HG03439 (cell line): Measurements from ENCODE around the gene BABAM1.
"Not testable (repeated sequence)": the region's sequence is repeated elsewhere in the genome, so short reads cannot be mapped to it uniquely, and the experiment has no call there.

Source experiments
- ATAC-seq: cut with Tn5 transposase; IDR thresholded peaks from one replicate; pipeline ENCODE4 v1.9.1; 2021; ENCODE audit warnings: mild to moderate bottlenecking, moderate library complexity; ENCODE audit not compliant: unreplicated experiment

BABAM1 gene

DNA sequence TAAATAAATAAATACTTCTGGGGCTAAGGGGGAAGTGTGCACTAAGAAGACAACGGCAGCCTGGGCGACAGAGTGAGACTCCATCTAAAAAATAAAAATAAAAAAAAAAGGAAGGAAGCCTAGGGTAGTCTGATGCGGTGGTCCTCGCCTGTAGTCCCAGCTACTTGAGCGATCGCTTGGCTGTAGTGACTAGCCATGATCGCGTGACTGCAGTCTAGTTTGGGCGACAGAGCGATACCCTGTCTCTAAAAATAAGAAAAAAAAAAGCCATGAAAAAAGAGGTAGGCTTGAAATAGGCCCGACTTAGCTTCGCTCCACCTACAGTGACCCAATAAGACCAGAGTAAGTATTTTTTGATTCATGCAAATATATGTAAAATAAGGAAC, 661 bp upstream of the BABAM1 start:
- no peak for ATAC-seq

DNA sequence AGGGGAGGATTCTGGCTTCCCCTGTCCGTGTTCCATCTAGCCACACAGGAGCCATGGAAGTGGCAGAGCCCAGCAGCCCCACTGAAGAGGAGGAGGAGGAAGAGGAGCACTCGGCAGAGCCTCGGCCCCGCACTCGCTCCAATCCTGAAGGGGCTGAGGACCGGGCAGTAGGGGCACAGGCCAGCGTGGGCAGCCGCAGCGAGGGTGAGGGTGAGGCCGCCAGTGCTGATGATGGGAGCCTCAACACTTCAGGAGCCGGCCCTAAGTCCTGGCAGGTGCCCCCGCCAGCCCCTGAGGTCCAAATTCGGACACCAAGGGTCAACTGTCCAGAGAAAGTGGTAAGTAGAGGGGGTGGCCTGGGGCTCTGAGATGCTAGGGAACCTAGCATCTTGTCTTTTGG, 1.5 kb downstream of the BABAM1 start:
- ATAC-seq = no peak

DNA sequence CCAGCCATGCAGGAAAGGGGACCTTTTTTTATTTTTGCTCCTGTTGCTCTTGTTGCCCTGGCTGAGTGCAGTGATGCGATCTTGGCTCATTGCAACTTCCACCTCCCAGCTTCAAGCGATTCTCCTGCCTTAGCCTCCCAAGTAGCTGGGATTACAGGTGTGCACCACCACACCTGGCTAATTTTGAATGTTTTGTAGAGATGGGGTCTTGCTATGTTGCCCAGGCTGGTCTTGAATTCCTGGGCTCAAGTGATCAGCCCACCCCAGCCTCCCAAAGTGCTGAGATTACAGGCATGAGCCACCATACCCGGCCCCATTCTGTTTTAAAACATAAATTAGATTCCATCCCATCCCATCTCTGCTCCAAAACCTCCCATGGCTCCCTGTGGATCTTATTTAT, 7.6 kb downstream of the BABAM1 start:
- not testable (repeated sequence) for ATAC-seq

DNA sequence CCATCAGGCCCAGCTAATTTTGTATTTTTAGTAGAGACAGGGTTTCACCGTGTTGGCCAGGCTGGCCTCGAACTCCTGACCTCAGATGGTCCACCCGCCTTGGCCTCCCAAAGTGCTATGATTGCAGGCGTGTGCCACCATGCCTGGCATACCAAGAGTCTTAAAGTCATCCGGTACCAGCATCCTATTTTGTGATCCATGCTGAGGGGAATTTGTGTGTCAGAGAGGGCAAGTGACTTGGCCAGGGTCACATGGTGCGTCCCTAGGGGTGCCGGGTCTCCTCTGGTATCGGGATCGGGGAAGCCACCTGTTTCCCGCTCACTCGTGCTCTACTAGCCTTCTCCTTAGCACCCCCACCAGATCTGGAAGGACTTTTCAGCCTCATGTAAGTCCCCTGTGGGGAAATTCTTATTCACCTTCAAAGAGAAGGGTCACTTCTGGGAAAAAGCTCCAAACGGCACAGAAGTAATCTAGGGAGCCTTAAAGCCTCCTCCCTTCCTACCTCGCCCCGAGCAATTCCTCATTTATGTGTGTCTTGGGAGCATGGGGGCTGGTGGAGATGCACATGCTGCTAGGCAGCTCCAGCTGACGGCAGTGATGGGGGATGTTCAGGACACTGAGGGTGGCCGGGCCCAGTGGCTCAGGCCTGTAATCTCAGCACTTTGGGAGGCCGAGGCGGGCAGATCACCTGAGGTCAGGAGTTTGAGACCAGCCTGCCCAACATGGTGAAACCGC, 8.4 kb downstream of the BABAM1 start:
- no peak for ATAC-seq

DNA sequence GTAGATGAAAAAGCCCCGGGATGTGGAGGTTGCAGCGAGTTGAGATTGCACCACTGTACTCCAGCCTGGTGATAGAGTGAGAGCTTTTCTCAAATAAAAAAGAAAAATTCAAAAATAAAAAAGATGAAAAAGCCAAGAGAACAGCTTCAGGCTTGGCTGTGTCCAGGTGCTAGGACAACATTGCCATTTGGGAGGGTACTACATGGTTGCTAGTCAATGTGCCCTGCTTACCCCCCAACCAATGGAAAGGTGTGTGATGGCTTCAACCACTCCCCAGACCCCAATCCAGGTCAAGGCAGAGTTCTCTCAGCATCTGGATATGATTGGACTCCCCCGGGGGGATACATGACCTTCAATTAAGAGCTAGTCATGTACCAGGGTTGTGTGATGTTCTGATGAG, 12.2 kb downstream of the BABAM1 start:
- no peak for ATAC-seq

DNA sequence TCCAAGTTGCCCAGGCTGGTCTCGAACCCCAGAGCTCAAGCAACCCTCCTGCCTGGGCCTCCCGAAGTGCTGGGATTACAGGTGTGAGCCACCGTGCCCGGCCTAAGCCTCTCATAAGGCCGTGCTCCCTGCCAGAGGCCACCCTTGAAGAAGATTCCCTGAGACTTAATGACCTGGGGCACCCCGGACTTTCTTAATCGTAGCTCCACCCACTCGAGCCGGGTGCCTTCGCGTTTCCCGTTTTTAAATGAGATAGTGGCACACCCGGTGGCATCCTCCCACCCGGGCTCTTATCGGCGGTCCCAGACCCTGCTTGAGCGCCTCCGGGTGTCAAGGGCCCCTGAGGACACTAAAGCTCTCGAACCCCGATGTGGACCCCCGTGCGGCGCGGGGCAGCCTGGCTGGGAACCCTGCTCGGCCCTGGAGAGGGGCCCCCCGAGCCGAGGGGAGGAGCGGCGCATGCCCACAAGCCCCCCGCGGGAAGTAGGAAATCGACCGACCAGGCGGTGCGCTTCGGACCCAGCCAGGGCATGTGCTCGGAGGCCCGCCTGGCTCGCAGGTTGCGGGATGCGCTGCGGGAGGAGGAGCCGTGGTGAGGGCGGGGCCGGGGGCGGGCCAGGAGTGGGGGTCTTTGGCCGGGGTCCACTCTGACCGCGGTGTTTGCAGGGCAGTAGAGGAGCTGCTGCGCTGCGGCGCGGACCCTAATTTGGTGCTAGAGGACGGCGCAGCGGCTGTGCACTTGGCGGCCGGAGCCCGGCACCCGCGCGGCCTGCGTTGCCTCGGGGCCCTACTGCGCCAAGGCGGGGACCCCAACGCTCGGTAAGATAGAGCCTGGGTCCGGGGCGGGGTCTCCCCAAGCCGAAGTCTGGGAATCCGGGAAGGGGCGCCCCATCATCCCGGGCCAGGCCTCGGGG, 14.4 kb downstream of the BABAM1 start, which contains the start of gene ANKLE1:
Gene ANKLE1, plus strand, starts transcription at position 511 of the 914 bp plus-strand sequence. Its CDS starts 20 bp downstream, at position 531.
- no peak for ATAC-seq

DNA sequence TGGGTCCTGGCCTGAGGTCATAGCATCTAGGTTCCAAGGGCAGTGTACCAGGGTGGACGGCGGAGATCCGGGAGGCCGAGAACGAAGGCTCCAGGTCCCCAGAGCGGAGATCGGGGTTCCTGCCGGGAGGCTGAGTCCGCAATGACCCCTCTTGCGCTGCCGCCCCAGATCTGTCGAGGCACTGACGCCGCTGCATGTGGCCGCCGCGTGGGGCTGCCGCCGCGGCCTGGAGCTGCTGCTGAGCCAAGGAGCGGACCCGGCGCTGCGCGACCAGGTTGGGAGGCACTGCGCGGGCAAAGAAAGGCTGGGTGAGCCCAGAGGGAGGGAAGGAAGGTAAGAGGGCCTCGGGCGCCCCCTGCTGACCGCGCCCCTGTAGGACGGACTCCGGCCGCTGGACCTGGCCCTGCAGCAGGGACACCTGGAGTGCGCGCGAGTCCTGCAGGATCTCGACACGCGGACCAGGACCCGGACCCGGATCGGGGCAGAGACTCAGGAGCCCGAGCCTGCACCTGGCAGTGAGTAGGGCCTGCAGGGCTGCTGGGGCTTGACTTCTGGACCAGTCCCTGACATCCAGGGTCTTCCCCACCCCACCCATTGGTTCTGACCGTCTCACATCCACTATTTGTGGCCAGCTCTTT, 15.4 kb downstream of the BABAM1 start:
- peak; percentile 56 for ATAC-seq

DNA sequence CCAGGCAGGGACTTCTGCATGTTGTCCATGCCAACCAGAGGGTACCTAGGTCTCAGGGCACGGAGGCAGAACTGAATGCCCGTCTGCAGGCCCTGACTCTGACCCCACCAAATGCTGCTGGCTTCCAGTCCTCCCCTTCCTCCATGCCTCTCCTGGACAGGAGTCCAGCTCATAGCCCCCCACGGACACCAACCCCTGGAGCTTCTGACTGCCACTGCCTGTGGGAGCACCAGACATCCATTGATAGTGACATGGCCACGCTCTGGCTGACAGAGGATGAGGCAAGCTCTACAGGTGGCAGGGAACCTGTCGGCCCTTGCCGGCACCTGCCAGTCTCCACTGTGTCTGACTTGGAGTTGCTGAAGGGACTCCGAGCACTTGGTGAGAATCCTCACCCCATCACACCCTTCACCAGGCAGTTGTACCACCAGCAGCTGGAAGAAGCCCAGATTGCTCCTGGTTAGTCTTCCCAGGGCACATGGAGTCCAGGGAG, 16.3 kb downstream of the BABAM1 start:
- ATAC-seq = no peak

DNA sequence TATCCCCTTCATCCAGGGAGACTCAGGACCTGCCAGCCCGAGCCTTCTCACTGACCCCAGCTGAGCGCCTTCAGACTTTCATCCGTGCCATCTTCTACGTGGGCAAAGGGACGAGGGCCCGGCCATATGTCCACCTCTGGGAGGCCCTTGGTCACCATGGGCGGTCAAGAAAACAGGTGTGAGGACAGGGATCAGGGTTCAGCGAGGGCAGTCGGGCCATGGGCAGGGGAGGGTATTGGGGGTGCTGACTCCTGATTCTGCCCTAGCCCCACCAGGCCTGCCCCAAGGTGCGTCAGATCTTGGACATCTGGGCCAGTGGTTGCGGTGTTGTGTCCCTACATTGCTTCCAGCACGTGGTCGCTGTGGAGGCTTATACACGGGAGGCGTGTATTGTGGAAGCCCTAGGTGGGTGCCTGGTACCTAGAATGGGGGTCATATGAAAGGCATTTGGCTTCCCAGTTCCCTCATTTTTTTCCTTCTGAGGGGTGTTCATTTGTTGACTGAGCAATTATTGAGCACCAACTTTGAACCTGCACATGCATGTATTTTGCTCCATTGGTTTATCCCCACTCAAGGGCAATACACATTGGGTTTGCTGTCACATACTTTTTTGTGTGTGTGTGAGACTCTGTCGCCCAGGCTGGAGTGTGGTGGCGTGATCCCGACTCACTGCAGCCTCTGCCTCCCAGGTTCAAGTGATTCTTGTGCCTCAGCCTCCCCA, 18.3 kb downstream of the BABAM1 start:
- no peak for ATAC-seq

DNA sequence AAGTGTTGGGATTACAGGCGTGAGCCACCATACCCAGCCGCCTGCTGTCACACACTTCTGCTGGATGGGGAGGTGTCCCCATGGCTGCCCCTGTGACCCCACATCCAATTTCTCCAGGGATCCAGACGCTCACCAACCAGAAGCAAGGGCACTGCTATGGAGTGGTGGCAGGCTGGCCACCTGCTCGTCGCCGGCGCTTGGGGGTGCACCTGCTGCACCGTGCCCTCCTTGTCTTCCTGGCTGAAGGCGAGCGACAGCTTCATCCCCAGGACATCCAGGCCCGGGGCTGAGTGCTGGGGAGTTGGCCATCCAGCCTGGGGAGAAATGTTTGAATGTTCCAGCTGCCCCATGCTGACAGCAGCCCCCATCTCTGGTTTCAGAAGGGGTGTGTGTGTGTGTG, 19.0 kb downstream of the BABAM1 start:
- ATAC-seq = no peak

DNA sequence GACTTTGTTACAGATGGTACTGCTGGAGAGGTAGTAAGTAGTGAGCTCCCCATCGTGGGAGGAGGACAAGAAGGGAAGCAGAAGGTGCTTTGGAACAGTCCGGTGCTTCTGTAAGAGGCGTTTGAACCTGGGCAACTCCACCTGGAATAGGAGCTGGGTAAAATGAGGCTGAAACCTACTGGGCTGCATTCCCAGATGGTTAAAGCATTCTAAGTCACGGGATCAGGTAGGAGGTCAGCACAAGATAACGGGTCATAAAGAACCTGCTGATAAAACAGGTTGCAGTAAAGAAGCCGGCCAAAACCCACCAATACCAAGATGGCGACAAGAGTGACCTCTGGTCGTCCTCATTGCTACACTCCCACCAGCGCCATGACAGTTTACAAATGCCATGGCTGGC, 19.5 kb downstream of the BABAM1 start:
- ATAC-seq = no peak

DNA sequence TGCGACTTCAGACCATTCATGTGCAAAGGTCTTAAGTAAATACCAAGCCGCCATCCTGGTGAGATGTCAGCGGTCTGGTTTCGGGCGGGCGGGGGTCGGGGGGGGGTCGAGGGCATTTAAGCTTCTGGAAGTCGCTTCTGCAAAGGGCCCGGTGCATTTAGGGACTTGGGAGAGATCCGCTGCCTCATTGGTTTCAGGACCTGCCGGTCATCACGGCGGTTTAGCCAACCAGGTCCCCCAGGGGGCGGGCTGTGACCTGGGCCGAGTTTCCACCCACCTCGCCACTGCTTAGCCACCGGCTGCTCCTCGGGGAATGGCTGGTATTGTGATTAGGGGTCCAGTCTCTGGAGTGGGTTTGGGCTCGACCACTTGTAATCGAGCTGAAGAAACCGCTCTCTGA, 22.2 kb downstream of the BABAM1 start:
- no peak for ATAC-seq

DNA sequence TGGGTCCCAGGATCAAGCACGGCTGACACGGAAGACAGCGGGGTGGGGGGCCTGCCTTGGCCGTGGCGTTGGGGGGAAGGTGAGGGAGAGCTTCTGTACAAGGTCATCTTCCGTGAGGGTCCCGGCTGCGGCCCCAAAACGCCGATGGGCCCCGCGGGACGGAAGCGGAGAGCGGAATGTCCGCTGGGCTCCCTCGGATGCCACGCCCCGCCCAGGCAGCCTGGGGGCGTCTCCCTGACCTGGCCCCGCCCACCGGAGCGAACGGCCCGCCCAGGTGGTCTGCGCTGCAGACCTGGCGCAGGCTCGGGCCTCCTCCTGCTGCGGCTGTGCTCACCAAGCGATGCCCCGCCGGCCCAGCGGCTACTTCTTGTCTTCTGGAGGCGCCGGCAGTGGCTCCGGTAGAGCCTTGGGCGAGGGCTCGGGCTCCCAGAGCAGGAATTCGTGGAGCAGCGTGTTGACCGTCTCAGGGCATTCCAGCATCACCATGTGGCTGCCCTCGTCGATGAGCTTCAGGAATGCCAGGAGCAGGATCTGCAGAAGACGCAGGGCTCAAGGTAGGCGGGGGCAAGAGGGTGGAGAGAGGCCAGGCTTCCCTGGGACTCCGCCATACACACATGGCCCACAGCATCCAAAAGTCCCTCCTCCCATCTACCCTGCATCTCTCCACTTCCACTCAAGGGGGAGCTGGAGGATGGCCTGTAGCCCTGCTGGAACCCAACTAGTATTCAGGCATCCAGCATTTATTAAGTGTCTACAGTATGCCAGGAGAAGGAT, 25.2 kb downstream of the BABAM1 start:
- peak; percentile 55 for ATAC-seq

DNA sequence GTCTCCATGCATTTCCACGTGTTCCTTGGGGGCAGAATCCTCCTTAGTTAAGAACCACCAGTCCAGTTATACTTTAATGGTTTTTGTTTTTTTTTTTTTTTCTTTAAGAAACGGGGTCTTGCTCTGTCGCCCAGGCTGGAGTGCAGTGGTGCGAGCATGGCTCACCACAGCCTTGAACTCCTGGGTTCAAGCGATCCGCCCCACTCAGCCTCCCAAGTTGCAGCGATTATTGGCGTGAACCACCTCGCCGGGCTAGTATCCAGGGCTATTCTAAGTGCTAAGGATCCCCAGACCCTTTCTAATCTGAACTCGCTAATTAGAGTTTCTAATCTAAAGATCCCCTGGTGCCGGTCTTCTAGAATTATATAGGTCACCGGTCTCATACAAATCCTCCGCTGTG, 26.4 kb downstream of the BABAM1 start:
- ATAC-seq = no peak

DNA sequence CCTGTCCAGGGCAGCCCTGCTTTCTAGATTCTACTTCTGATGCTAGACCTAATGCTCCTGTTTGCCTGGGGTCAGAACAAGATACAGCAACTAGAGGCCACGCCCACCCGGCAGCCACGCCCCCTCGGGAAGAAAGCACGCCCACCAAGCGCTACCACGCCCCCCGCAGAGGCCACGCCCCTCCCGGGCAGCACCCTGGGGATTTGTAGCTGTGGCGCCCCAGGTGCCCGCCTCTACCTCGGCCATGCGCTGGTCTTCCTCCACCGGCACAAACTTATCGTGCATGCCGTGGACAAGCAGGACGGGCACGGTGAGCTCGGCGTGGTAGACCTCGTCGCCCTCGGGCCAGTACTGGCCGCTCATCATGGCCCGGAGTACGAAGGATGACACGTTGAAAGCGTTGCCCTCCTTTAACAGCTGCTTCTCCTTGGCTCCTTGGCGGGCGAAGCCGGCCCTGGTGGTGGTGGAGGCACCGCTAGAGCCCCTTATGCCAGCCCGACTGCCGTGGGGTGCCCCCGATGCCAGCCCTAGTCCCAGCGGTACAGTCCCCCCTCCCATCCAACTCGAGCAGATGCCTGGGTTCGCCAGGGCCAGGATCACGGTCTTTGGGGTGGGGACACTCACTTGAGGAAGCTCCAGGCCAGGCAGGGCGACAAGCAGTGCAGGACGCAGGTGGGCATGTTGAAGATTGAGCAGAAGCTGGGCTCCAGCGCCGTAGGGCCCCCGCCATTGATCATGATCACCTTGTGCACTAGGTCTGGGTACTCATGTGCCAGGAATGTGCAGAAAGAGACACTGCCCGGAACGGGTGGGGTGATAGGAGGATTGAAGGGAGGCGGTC, 27.0 kb downstream of the BABAM1 start:
- ATAC-seq = no peak

DNA sequence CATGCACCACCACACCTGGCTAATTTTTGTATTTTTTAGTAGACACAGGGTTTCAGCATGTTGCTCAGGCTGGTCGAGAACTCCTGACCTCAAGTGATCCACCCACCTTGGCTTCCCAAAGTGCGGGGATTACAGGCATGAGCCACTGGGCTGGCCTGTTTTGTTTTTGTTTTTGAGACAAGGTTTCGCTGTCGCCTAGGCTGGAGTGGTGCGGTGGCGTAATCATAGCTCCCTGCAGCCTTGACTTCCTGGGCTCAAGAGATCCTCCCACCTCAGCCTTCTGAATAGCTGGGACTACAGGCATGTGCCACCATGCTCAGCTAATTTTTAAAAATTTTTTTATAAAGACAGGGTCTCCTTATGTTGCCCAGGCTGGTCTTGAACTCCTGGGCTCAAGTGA, 28.3 kb downstream of the BABAM1 start:
- ATAC-seq = not testable (repeated sequence)

DNA sequence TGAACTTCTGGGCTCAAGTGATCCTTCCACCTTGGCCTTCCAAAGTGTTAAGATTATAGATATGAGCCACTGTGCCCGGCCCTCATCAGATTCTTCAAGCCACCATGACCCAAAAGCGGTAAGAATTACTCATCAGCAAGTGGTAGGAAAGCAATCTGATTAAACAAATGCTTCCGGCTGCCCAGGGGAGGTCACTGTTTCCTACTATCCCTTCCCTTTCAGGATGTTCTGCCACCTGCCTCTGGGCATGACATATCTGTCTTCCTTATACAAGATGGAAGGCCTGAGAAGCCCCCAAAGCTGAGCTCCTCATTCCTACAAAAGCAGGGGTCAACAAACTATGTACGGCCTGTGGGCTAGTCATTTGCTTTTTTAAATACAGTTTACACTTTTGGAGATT, 29.0 kb downstream of the BABAM1 start:
- ATAC-seq = no peak

DNA sequence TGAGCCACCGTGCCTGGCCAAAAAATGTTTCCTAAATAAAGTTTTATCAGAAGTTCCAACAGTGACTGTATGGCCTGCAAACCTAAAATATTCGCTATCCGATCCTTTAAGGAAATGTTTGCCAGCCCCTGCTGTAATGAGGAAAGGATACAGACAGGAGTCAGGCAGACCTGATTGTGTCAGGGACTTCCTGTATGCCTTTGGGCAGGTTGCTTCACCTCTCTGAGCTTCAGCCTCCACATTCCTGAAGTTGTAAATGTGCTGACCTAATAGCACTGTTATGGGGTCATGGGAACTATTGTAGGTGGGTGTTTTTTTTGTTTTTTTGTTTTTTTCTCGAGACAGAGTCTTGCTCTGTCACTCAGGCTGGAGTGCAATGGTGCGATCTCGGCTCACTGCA, 29.7 kb downstream of the BABAM1 start:
- ATAC-seq = no peak

DNA sequence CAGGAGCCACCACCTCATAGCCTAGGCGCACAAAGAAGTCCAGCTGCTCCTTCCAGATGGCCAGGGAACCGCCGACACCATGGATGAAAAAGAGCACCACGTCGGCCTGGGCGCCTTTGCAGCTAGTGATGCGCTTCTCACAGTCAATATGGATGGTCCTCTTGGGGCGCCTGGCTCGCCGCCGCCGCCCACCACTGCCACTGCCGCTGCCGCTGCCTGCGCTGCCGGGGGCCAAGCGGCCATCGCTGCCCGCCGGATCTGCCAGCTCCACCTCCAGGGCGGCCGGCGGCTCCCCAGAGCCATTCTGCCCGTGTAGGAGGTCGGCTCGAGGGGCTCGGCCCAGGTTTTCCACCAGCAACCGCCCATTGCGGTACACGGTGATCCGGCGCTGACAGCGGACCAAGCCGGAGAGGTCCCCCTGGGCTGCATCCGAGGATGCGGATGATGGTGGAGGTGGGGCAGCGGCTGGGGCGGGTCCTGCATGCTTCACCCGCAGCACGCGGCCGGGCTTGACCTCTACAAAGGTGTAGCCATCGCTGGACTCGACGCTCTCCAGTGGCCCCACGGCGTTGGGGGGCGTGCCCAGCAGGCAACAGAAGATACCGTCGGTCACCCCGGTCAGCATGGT, 33.9 kb downstream of the BABAM1 start:
- ATAC-seq = no peak
